Gastroesophageal sphincter (tissue), 4 donors: ENCODE results near the gene RAB3D. TPM values are rescaled to one million over a fixed set of nuclear protein-coding genes. Genes with fewer than 3 reads are reported as not detected.
"Not testable (repeated sequence)": the region's sequence is repeated elsewhere in the genome, so short reads cannot be mapped to it uniquely, and the experiment has no call there.

Source experiments
- ATAC-seq: fragments of 150-250 bp; one replicate; pipeline ENCODE4 v1.9.1; 2016; ENCODE audit warnings: mild to moderate bottlenecking, moderate library complexity
- H3K27ac ChIP-seq, 4 donors: fragments of 200-600 bp; sonication (generic) in 3 of 4; 1 replicate in 3 of 4; 2 replicates in 1 of 4; pipeline ENCODE4 v1.5.1; 2016 to 2019
- H3K27me3 ChIP-seq: fragments of 200-600 bp; sonication (generic); one replicate; pipeline ENCODE4 v1.5.1; 2019
- H3K36me3 ChIP-seq, 2 donors: fragments of 200-600 bp; sonication (generic); one replicate each; pipeline ENCODE4 v1.5.1; 2019; ENCODE audit warnings: control low read depth in 1 of 2
- H3K4me1 ChIP-seq, 3 donors: fragments of 200-600 bp; sonication (generic); 1 replicate in 2 of 3; 2 replicates in 1 of 3; pipeline ENCODE4 v1.5.1; 2016 to 2019; ENCODE audit warnings: control low read depth in 2 of 3
- H3K4me3 ChIP-seq, 2 donors: fragments of 200-600 bp; sonication (generic); one replicate each; pipeline ENCODE4 v1.5.1; 2019; ENCODE audit warnings: mild to moderate bottlenecking in 1 of 2, moderate library complexity in 1 of 2
- H3K9me3 ChIP-seq, 3 donors: fragments of 200-600 bp; sonication (generic); one replicate each; pipeline ENCODE4 v1.5.1; 2017 to 2019; ENCODE audit warnings: control low read depth in 2 of 3
- EP300 ChIP-seq: sonication (generic); formaldehyde crosslinking; IDR thresholded peaks from one replicate; pipeline ENCODE4 v1.6.1; 2017; ENCODE audit warnings: antibody characterized with exemption, mild to moderate bottlenecking
- POLR2A ChIP-seq, 2 donors: fragments of 450-650 bp; IDR thresholded peaks; one replicate each; pipeline ENCODE4 v1.6.1; 2017; ENCODE audit warnings: antibody characterized with exemption in 2 of 2, mild to moderate bottlenecking in 2 of 2, moderate library complexity in 1 of 2
- POLR2AphosphoS5 ChIP-seq: sonication (generic); formaldehyde crosslinking; IDR thresholded peaks from one replicate; pipeline ENCODE4 v1.6.1; 2017; ENCODE audit warnings: antibody characterized with exemption
- WGBS, 2 donors: methylation state at CpG; one replicate each; pipeline ENCODE4 v1.1.5; 2018; ENCODE audit warnings: low coverage in 1 of 2; 5-methylcytosine and 5-hydroxymethylcytosine counted together
- total RNA-seq, 4 donors: library from RNA; depleted of rRNA; stranded (reverse); fragments of >200 nt; gene quantifications; one replicate each; pipeline ENCODE4 v1.1.0, GENCODE V29; 2016
- TF ChIP-seq, protein P1 (sequence below), 4 experiments: fragments of 200-600 bp in 2 of 4; fragments of 450-650 bp in 2 of 4; sonication (generic) in 1 of 4; IDR thresholded peaks; one replicate each; pipeline ENCODE4 v1.5.1; 2017 to 2019; ENCODE audit warnings: antibody characterized with exemption in 4 of 4, mild to moderate bottlenecking in 2 of 4, moderate library complexity in 2 of 4

The RAB3D gene
- total RNA-seq, 4 donors from 2014 or later = 21.5 to 43.7 (median 28.0) TPM

DNA sequence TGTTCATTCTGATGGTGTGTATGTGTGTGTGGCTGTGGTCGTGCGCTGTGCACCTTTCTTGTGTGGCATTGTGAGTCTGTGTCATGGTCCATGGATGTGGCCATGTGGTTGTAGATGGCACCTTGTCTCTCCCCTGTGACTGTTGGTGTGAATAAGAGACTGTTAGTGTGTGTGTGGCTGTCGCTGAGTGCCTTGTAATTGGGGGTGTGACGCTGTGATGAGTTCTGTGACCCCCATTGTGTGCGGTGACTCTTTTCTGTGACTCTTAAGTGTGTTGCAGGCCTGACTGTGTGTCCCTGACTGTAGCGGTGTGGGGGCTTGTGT is 16.6 kb upstream of the RAB3D start:
- Histone ChIP-seq H3K36me3 (peaks cover 0 to 38% of the 10 kb centered on the region in 2 donors), H3K27me3 (no peaks in the 10 kb centered on the region), H3K9me3 (no peaks in the 10 kb centered on the region), H3K27ac (peak overlapping the region in 3 of 4 donors; percentile 80 to 86 (median 83)), H3K4me1 (peaks cover 0 to 31% (median 10%) of the 10 kb centered on the region in 3 donors), H3K4me3 (peak overlapping the region; percentile 76 to 92)
- TF ChIP-seq, protein P1, sequence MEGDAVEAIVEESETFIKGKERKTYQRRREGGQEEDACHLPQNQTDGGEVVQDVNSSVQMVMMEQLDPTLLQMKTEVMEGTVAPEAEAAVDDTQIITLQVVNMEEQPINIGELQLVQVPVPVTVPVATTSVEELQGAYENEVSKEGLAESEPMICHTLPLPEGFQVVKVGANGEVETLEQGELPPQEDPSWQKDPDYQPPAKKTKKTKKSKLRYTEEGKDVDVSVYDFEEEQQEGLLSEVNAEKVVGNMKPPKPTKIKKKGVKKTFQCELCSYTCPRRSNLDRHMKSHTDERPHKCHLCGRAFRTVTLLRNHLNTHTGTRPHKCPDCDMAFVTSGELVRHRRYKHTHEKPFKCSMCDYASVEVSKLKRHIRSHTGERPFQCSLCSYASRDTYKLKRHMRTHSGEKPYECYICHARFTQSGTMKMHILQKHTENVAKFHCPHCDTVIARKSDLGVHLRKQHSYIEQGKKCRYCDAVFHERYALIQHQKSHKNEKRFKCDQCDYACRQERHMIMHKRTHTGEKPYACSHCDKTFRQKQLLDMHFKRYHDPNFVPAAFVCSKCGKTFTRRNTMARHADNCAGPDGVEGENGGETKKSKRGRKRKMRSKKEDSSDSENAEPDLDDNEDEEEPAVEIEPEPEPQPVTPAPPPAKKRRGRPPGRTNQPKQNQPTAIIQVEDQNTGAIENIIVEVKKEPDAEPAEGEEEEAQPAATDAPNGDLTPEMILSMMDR (IDR thresholded peaks at IDR 0.05) = no peak
- TF ChIP-seq POLR2A (IDR thresholded peaks at IDR 0.05) = no peak
- TF ChIP-seq EP300 = no peak
- TF ChIP-seq POLR2AphosphoS5 = no peak
- WGBS, 2 donors = 90% methylated on average over 4 of the region's 6 CpGs; no CpG with 5 or more reads in 1 of the 2 donors
- no peak for ATAC-seq

DNA sequence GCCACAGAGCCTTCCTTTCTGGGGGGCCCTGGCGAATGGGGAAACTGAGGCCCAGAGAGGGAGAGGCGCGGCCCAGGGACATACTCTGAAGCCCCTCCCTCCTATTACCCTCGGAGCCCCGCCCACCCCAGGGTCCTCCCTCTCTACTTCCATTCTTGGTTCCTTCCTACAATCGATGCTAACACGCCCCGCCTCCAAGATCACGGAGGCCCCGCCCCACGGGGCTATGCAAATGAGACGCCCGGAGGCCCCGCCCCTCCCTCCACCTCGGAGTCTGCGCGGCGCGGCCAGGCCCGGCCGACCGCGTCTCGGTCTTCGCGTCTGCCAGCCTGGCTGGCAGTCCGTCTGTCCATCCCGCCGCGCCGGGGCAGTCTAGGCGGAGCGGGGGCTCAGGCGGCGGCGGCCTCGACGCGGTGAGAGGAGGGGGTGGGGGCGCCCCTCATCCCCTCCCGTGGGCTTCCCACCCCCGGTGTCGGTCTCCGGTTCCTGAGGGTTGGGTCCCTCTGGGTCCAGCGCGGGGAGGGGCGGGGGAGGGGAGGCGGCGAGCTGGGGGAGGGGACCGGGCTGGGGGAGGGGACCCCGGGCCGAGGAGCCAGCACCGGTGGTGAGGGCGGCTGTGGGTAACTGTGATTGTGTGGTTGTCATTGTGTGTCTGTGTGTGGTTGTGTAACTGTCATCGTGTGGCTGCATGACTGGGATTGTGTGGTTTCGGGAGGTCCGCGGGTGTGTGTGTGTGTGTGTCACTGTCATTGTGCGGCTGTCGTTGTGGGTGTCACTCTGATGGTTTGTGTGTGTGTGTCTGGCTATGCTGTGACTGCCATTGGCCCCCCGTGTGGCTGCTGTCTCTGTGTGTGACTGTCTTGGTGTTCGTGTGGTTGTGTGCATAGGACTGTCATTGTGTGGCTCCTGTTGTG is 16.0 kb upstream of the RAB3D start, which contains the start of gene PLPPR2:
Gene PLPPR2 (plus strand): TSS at position 273 of the 914 bp plus-strand sequence. CDS start 2,242 bp downstream, outside the sequence.
- peak; percentile 53 for TF ChIP-seq POLR2AphosphoS5
- peak; percentile 69 to 72 for TF ChIP-seq POLR2A (IDR thresholded peaks at IDR 0.05)
- TF ChIP-seq EP300 = no peak
- TF ChIP-seq, protein P1 (IDR thresholded peaks at IDR 0.05) = peak in 1 of 4 experiments; percentile 16
- Histone ChIP-seq H3K27me3 (no peaks in the 10 kb centered on the region), H3K4me1 (peaks cover 0 to 31% (median 10%) of the 10 kb centered on the region in 3 donors), H3K27ac (peak within 1 kb of the TSS; percentile 61 to 86 (median 82)), H3K36me3 (peaks cover 0 to 32% of the 10 kb centered on the region in 2 donors), H3K4me3 (peak within 1 kb of the TSS; percentile 76 to 92), H3K9me3 (no peaks in the 10 kb centered on the region)
- 0 to 5% methylated on average over 2 to 7 of the region's 62 CpGs for WGBS, 2 donors
- peak; percentile 97 for ATAC-seq

DNA sequence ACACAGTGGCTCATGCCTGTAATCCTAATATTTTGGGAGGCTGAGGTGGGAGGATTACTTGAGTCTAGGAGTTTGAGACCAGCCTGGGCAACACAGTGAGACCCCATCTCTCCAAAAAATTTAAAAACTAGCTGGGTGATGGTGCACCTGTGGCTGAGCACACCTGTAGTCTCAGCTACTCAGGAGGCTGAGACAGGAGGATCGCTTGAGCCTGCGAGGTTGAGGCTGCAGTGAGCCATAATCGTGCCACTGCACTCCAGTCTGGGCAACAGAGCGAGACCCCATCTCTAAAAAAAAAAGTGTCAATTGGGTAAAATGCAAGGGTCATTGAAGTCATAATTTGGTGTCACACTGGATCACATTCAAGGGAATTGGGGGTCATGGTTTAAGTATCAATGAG is 14.6 kb upstream of the RAB3D start:
- peaks cover 0 to 31% (median 10%) of the 10 kb centered on the region in 3 donors for H3K4me1 ChIP-seq
- ATAC-seq = not testable (repeated sequence)
- 100% methylated on average over 4 of the region's 4 CpGs; no CpG with 5 or more reads in 1 of the 2 donors for WGBS, 2 donors

DNA sequence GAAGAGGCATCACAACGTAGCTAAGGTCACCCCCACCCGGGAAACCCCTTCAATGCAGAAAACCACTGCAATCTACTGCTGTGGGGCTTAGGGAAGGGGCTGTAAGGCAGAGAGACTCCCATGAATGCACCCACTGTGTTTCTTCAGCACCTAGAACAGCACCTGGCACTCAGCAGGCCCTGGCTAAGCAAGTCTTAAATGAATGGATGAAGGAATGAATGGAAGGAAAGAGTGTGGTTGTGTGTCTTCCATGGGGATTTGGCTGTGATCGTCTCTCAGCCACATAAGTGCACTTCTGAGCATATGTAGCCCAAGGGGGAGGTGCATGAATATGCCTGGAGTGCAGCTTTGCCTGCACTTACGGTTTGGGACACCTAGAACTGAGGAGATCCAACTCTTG is 9.7 kb upstream of the RAB3D start:
- TF ChIP-seq POLR2AphosphoS5 (no peak), EP300 (no peak), POLR2A (IDR thresholded peaks at IDR 0.05) (no peak)
- TF ChIP-seq, protein P1 (IDR thresholded peaks at IDR 0.05) = no peak
- no peak for ATAC-seq
- 60% methylated on average over 1 of the region's 4 CpGs; no CpG with 5 or more reads in 1 of the 2 donors for WGBS, 2 donors

More for the DNA sequence above, 14.6 kb upstream of the RAB3D start:
- not testable (repeated sequence) for H3K9me3 ChIP-seq, H3K4me3 ChIP-seq, H3K27ac ChIP-seq, H3K27me3 ChIP-seq
- H3K36me3 ChIP-seq = peaks cover 0 to 27% of the 10 kb centered on the region in 2 donors

DNA sequence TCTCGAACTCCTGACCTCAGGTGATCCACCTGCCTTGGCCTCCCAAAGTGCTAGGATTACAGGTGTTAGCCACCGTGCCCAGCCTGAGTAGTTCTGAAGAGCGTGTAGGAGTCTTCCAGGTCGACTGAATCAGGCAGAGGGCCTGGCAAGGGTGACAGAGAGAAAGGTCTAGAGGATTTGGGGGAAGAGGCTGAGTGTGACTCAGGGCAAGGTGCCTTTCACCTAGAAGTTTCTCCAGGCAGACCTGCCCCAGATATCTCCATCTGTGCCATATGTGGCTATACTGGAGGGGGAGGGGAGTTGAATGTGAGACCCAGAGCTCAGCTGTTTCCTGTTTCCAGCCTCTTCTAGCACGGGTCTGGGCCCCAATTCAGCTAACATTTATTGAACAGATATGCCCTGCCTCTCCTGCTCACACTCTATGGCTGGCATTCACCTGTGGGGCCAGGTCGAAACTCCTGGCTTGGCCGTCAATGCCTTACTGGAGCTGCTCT is 8.1 kb upstream of the RAB3D start:
- peak overlapping the region in 3 of 4 donors; percentile 83 to 96 (median 92) for H3K27ac ChIP-seq
- H3K4me3 ChIP-seq = no peak overlapping the region
- TF ChIP-seq, protein P1 (IDR thresholded peaks at IDR 0.05) = no peak
- no peak for TF ChIP-seq POLR2AphosphoS5
- no peak for TF ChIP-seq EP300
- no peak for TF ChIP-seq POLR2A (IDR thresholded peaks at IDR 0.05)
- H3K27me3 ChIP-seq = no peaks in the 10 kb centered on the region
- peaks cover 0 to 19% of the 10 kb centered on the region in 2 donors for H3K36me3 ChIP-seq
- WGBS, 2 donors = 33 to 100% methylated on average over 1 of the region's 7 CpGs
- peaks cover 0 to 8% (median 0%) of the 10 kb centered on the region in 3 donors for H3K9me3 ChIP-seq
- H3K4me1 ChIP-seq = peaks cover 0 to 44% (median 21%) of the 10 kb centered on the region in 3 donors
- ATAC-seq = no peak

More for the DNA sequence above, 9.7 kb upstream of the RAB3D start:
- Histone ChIP-seq H3K36me3 (peaks cover 0 to 9% of the 10 kb centered on the region in 2 donors), H3K27me3 (no peaks in the 10 kb centered on the region), H3K4me3 (no peak overlapping the region), H3K4me1 (peaks cover 0 to 28% (median 17%) of the 10 kb centered on the region in 3 donors), H3K9me3 (peaks cover 0 to 8% (median 0%) of the 10 kb centered on the region in 3 donors), H3K27ac (no peak overlapping the region)
